NCI-H1048 (cell line): ENCODE data around the gene ABHD2.
A peak's percentile ranks its signal among the peaks of the same experiment; 100 is the strongest.
"Not testable (repeated sequence)": the region's sequence is repeated elsewhere in the genome, so short reads cannot be mapped to it uniquely, and the experiment has no call there.

ENCODE experiments used
- DNase-seq: peaks from one replicate; lab custom pipeline; 2025; lab: John Stamatoyannopoulos, UW

Gene ABHD2

GRCh38 chr15:89087830-89088604 is at the start of gene ABHD2:
TSS of gene ABHD2 (plus strand) at chr15:89088456. CDS start at chr15:89116328, 27,872 bp downstream.
- DNase-seq = peak; percentile 98

- no peak for DNase-seq
Observed at GRCh38 chr15:89039142-89039541, 49.1 kb upstream of the ABHD2 start.

GRCh38 chr15:89041507-89041906 is 46.7 kb upstream of the ABHD2 start:
- DNase-seq = no peak

GRCh38 chr15:89042387-89042786 is 45.9 kb upstream of the ABHD2 start:
- DNase-seq = no peak

- no peak for DNase-seq
Observed at GRCh38 chr15:89043031-89044002, 44.9 kb upstream of the ABHD2 start.

- DNase-seq = not testable (repeated sequence)
Observed at GRCh38 chr15:89049016-89049666, 39.1 kb upstream of the ABHD2 start.

GRCh38 chr15:89051875-89052274 is 36.4 kb upstream of the ABHD2 start:
- no peak for DNase-seq

- DNase-seq = no peak
Observed at GRCh38 chr15:89052474-89052873, 35.8 kb upstream of the ABHD2 start.

- no peak for DNase-seq
Observed at GRCh38 chr15:89054873-89055272, 33.4 kb upstream of the ABHD2 start.

GRCh38 chr15:89057506-89058133 is 30.6 kb upstream of the ABHD2 start:
- DNase-seq = peak; percentile 18

GRCh38 chr15:89058376-89058775 is 29.9 kb upstream of the ABHD2 start:
- no peak for DNase-seq

GRCh38 chr15:89058876-89059405 is 29.3 kb upstream of the ABHD2 start:
- no peak for DNase-seq

GRCh38 chr15:89066280-89066679 is 22.0 kb upstream of the ABHD2 start:
- DNase-seq = no peak

GRCh38 chr15:89067751-89068150 is 20.5 kb upstream of the ABHD2 start:
- no peak for DNase-seq

- DNase-seq = no peak
Observed at GRCh38 chr15:89068325-89068784, 19.9 kb upstream of the ABHD2 start.

GRCh38 chr15:89070197-89071124 is 17.8 kb upstream of the ABHD2 start:
- no peak for DNase-seq

- DNase-seq = no peak
Observed at GRCh38 chr15:89071471-89071870, 16.8 kb upstream of the ABHD2 start.

- no peak for DNase-seq
Observed at GRCh38 chr15:89072277-89072869, 15.9 kb upstream of the ABHD2 start.

- DNase-seq = no peak
Observed at GRCh38 chr15:89074402-89075012, 13.7 kb upstream of the ABHD2 start.
